ENCODE measurements around the gene MLH3. TPM values are rescaled to one million over a fixed set of nuclear protein-coding genes. Genes with fewer than 3 reads are reported as not detected.

The MLH3 gene
- total and polyA plus RNA-seq, 2 experiments from 2014 or later, result 10.8 to 12.3 TPM

DNA sequence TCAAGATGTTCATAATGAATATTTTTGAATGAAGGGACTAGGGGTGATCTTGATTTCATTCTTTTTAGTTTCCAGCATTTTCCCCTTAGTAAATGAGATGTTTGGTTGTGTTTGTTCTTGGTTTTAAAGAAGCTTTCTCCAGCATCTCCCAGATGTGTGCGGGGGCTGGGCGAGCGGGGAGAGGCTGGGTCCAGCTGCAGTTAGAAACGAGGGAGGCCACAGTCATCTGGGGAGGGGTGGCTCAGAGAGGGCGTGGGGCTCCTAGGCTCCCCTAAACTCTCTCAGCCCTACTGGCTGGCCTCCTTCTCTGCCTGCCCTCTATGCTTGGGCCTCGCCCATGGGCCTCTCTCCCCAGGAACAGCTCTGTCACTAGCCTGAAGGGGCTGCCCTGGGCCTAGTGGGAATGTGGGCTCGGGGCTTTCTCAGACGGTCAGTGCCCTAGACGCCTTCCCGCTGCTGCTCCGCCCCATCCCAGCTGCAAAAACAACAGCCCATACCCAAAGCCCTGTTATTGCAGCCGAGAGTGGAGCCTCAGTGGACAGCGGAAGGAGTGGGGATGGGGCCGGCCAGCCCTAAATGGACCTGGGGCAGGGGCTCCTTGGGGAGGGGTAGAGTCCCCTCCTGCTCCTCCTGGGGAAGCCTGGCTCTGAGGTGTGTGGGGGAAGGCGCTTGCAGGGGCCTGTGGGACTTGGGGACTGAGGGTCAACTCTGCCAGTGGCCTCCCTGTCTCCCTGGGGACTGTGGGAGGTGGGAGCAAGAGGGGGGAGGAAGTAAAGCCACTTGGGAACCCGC, 66.8 kb downstream of the MLH3 start:
- no peak for TF ChIP-seq EZH2 (IDR thresholded peaks at IDR 0.05; ENCODE audit: insufficient read depth, poor library complexity, severe bottlenecking)
- TF ChIP-seq EZH2phosphoT487 (IDR thresholded peaks at IDR 0.05; ENCODE audit: insufficient read depth, low read depth), result no peak

GRCh38 chr14:74983343-74983742, 67.9 kb downstream of the MLH3 start:
- Histone ChIP-seq H2AFZ (no peak overlapping the region), H3K9me3 (ENCODE audit: low read depth) (no peaks in the 10 kb centered on the region), H3K9ac (no peak overlapping the region), H3K27ac (no peak overlapping the region), H4K20me1 (ENCODE audit: insufficient read depth) (no peaks in the 10 kb centered on the region), H3K36me3 (ENCODE audit: low read depth) (no peaks in the 10 kb centered on the region), H3K9me2 (ENCODE audit: insufficient read depth) (no peaks in the 10 kb centered on the region), H3K4me1 (ENCODE audit: insufficient read depth) (peaks cover 8% of the 10 kb centered on the region; the same call in 1 of the 2 replicates), H3K27me3 (replicated peaks; ENCODE audit: insufficient read depth) (no peaks in the 10 kb centered on the region), H3K4me3 (no peak overlapping the region), H3K4me2 (ENCODE audit: unreplicated experiment) (no peak overlapping the region), H3F3A (ENCODE audit: insufficient read depth) (0 out of 2 replicates have a peak, but pooled peaks cover 4% of the 10 kb centered on the region), H3K79me2 (ENCODE audit: insufficient read depth) (no peaks in the 10 kb centered on the region)
- in situ Hi-C loops (cut with MboI), result no loop called here
- DNase-seq, result no peak
- TF ChIP-seq EZH2phosphoT487 (IDR thresholded peaks at IDR 0.05; ENCODE audit: insufficient read depth, low read depth) (no peak), EZH2 (IDR thresholded peaks at IDR 0.05; ENCODE audit: insufficient read depth, poor library complexity, severe bottlenecking) (no peak)
- 94 to 100% methylated on average over 1 of the region's 1 CpG for WGBS, 2 experiments (ENCODE audit: low coverage in 1 of 2, low lambda C conversion rate in 2 of 2, missing lambda C conversion rate in 2 of 2)

More for the DNA sequence above, 66.8 kb downstream of the MLH3 start:
- WGBS, 2 experiments (ENCODE audit: low coverage in 1 of 2, low lambda C conversion rate in 2 of 2, missing lambda C conversion rate in 2 of 2), result 81 to 83% methylated on average over 15 to 16 of the region's 16 CpGs
- Histone ChIP-seq H3K27ac (no peak overlapping the region), H3K4me2 (ENCODE audit: unreplicated experiment) (no peak overlapping the region), H3K9ac (no peak overlapping the region), H4K20me1 (ENCODE audit: insufficient read depth) (no peaks in the 10 kb centered on the region), H3K79me2 (ENCODE audit: insufficient read depth) (no peaks in the 10 kb centered on the region), H3K36me3 (ENCODE audit: low read depth) (no peaks in the 10 kb centered on the region), H3K4me3 (no peak overlapping the region), H3K4me1 (ENCODE audit: insufficient read depth) (peaks cover under 1% of the 10 kb centered on the region; the same call in 1 of the 2 replicates), H3K27me3 (replicated peaks; ENCODE audit: insufficient read depth) (no peaks in the 10 kb centered on the region), H2AFZ (no peak overlapping the region), H3K9me3 (ENCODE audit: low read depth) (no peaks in the 10 kb centered on the region), H3F3A (ENCODE audit: insufficient read depth) (0 out of 2 replicates have a peak, but pooled peaks cover 4% of the 10 kb centered on the region), H3K9me2 (ENCODE audit: insufficient read depth) (no peaks in the 10 kb centered on the region)
- no peak for DNase-seq
- in situ Hi-C loops (cut with MboI), result no loop called here

GRCh38 chr14:74982661-74983060, 68.6 kb downstream of the MLH3 start:
- Histone ChIP-seq H3F3A (ENCODE audit: insufficient read depth) (no peaks in the 10 kb centered on the region), H3K9me3 (ENCODE audit: low read depth) (no peaks in the 10 kb centered on the region), H3K4me1 (ENCODE audit: insufficient read depth) (peaks cover 8% of the 10 kb centered on the region; the same call in 1 of the 2 replicates), H3K4me3 (no peak overlapping the region), H4K20me1 (ENCODE audit: insufficient read depth) (no peaks in the 10 kb centered on the region), H3K9ac (no peak overlapping the region), H3K27me3 (replicated peaks; ENCODE audit: insufficient read depth) (no peaks in the 10 kb centered on the region), H3K79me2 (ENCODE audit: insufficient read depth) (no peaks in the 10 kb centered on the region), H3K27ac (no peak overlapping the region), H2AFZ (no peak overlapping the region), H3K4me2 (ENCODE audit: unreplicated experiment) (no peak overlapping the region), H3K9me2 (ENCODE audit: insufficient read depth) (no peaks in the 10 kb centered on the region), H3K36me3 (ENCODE audit: low read depth) (no peaks in the 10 kb centered on the region)
- TF ChIP-seq EZH2phosphoT487 (IDR thresholded peaks at IDR 0.05; ENCODE audit: insufficient read depth, low read depth) (no peak), EZH2 (IDR thresholded peaks at IDR 0.05; ENCODE audit: insufficient read depth, poor library complexity, severe bottlenecking) (no peak)
- 93 to 94% methylated on average over 4 of the region's 4 CpGs for WGBS, 2 experiments (ENCODE audit: low coverage in 1 of 2, low lambda C conversion rate in 2 of 2, missing lambda C conversion rate in 2 of 2)
- in situ Hi-C loops (cut with MboI), result no loop called here
- DNase-seq, result no peak

DNA sequence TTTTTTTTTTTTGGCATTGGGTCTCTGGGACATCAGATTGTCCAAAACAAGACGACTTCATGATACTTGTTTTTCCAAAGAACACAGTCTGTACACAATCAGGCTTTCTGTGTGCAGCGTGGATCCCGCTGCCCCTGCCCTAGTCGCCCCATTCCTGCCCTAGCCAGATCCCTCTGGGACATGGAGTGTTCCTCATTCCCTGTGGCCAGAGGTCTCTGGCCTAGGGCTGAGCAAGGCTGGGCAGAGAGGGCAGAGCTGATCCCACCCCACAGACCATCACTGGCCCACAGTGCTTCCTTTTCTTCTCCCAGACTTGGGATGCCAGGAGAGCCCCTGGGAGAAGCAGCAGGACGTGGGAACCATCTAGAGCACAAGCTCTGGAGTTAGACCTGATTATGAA, 69.4 kb downstream of the MLH3 start:
- TF ChIP-seq EZH2 (IDR thresholded peaks at IDR 0.05; ENCODE audit: insufficient read depth, poor library complexity, severe bottlenecking), result no peak
- no peak for TF ChIP-seq EZH2phosphoT487 (IDR thresholded peaks at IDR 0.05; ENCODE audit: insufficient read depth, low read depth)
- Histone ChIP-seq H3K9me3 (ENCODE audit: low read depth) (no peaks in the 10 kb centered on the region), H4K20me1 (ENCODE audit: insufficient read depth) (no peaks in the 10 kb centered on the region), H3F3A (ENCODE audit: insufficient read depth) (no peaks in the 10 kb centered on the region), H3K79me2 (ENCODE audit: insufficient read depth) (no peaks in the 10 kb centered on the region), H3K4me1 (ENCODE audit: insufficient read depth) (peaks cover 8% of the 10 kb centered on the region; the same call in 1 of the 2 replicates), H2AFZ (no peak overlapping the region), H3K9me2 (ENCODE audit: insufficient read depth) (no peaks in the 10 kb centered on the region), H3K27me3 (replicated peaks; ENCODE audit: insufficient read depth) (no peaks in the 10 kb centered on the region), H3K9ac (no peak overlapping the region), H3K4me2 (ENCODE audit: unreplicated experiment) (no peak overlapping the region), H3K4me3 (no peak overlapping the region), H3K36me3 (ENCODE audit: low read depth) (no peaks in the 10 kb centered on the region), H3K27ac (no peak overlapping the region)
- WGBS, 2 experiments (ENCODE audit: low coverage in 1 of 2, low lambda C conversion rate in 2 of 2, missing lambda C conversion rate in 2 of 2), result 81 to 100% methylated on average over 5 of the region's 5 CpGs
- in situ Hi-C loops (cut with MboI), result no loop called here
- no peak for DNase-seq
